Activated naive CD4-positive, alpha-beta T cell treated with Interleukin-2 at 50 U/mL for 16 hours (primary cell): ENCODE results near the gene RMND5A.
A peak's percentile ranks its signal among the peaks of the same experiment; 100 is the strongest.

Experiments used
- DNase-seq: peaks from one replicate; pipeline ENCODE4 v3.0.0-alpha.2; 2020

Gene RMND5A

GRCh38 chr2:86769838-86770237, 49.7 kb downstream of the RMND5A start:
- no peak for DNase-seq

- no peak for DNase-seq
These were observed 50.8 kb downstream of the RMND5A start for GRCh38 chr2:86770816-86771301.

- no peak for DNase-seq
These were observed 52.5 kb downstream of the RMND5A start for GRCh38 chr2:86772611-86773010.

GRCh38 chr2:86774862-86775261, 54.8 kb downstream of the RMND5A start:
- no peak for DNase-seq

- no peak for DNase-seq
These were observed 55.2 kb downstream of the RMND5A start for GRCh38 chr2:86775338-86775737.

- no peak for DNase-seq
These were observed 56.4 kb downstream of the RMND5A start for GRCh38 chr2:86776532-86776931.

- DNase-seq, result no peak
These were observed 58.9 kb downstream of the RMND5A start for GRCh38 chr2:86778957-86779356.

GRCh38 chr2:86779971-86780370, 59.9 kb downstream of the RMND5A start:
- no peak for DNase-seq

GRCh38 chr2:86781363-86781762, 61.3 kb downstream of the RMND5A start:
- DNase-seq, result no peak

- no peak for DNase-seq
These were observed 62.7 kb downstream of the RMND5A start for GRCh38 chr2:86782748-86783147.

GRCh38 chr2:86783615-86784339, 63.7 kb downstream of the RMND5A start:
- DNase-seq, result no peak

GRCh38 chr2:86785456-86785855, 65.4 kb downstream of the RMND5A start:
- no peak for DNase-seq

- no peak for DNase-seq
These were observed 66.0 kb downstream of the RMND5A start for GRCh38 chr2:86786001-86786536.

GRCh38 chr2:86787736-86788135, 67.6 kb downstream of the RMND5A start:
- no peak for DNase-seq

GRCh38 chr2:86788165-86788564, 68.1 kb downstream of the RMND5A start:
- DNase-seq, result no peak

- no peak for DNase-seq
These were observed 69.0 kb downstream of the RMND5A start for GRCh38 chr2:86788881-86789686.

GRCh38 chr2:86789687-86790133, 69.6 kb downstream of the RMND5A start:
- no peak for DNase-seq

- no peak for DNase-seq
These were observed 70.1 kb downstream of the RMND5A start for GRCh38 chr2:86790134-86790675.

GRCh38 chr2:86790676-86791572, 70.8 kb downstream of the RMND5A start, which contains the start of gene CD8A:
Gene CD8A (minus strand): TSS chr2:86790913. CDS start chr2:86790825, 88 bp downstream.
- peak; percentile 16 for DNase-seq

GRCh38 chr2:86791573-86791972, 71.5 kb downstream of the RMND5A start:
- no peak for DNase-seq

- no peak for DNase-seq
These were observed 73.7 kb downstream of the RMND5A start for GRCh38 chr2:86793752-86794151.

- no peak for DNase-seq
These were observed 74.8 kb downstream of the RMND5A start for GRCh38 chr2:86794861-86795260.
